Measurements from ENCODE around the gene GLT8D1. TPM values are rescaled to one million over a fixed set of nuclear protein-coding genes. Genes with fewer than 3 reads are reported as not detected.

Gene GLT8D1
- total and polyA plus RNA-seq, 2 donors (not counting 1 experiment from before 2014, with no cell fraction given), result 28.1 to 28.7 TPM

GRCh38 chr3:52663098-52663497 lies 42.5 kb downstream of the GLT8D1 start:
- Histone ChIP-seq H3K9ac (ENCODE audit: low read length) (no peak overlapping the region), H3K36me3 (replicated peaks in 1 of 2; ENCODE audit: control extremely low read depth in 1 of 2, control insufficient read depth in 1 of 2, extremely low read depth in 1 of 2, insufficient read depth in 2 of 2, low read length in 1 of 2) (peaks cover 12 to 58% of the 10 kb centered on the region in 2 experiments), H3K4me1 (ENCODE audit: control insufficient read depth in 2 of 2, insufficient read depth in 2 of 2, low read length in 2 of 2) (no peaks in the 10 kb centered on the region), H3K4me2 (replicated peaks; ENCODE audit: low read depth, low read length, poor library complexity, severe bottlenecking) (no peak overlapping the region), H4K20me1 (ENCODE audit: control insufficient read depth, insufficient read depth, low read length, poor library complexity, severe bottlenecking) (no peaks in the 10 kb centered on the region), H2AFZ (ENCODE audit: insufficient read depth, low read depth, low read length, poor library complexity, severe bottlenecking) (no peak overlapping the region), H3K79me2 (ENCODE audit: control insufficient read depth, insufficient read depth, low read length) (peaks cover 15% of the 10 kb centered on the region), H3K27me3 (replicated peaks in 1 of 4; ENCODE audit: control extremely low read depth in 1 of 4, control insufficient read depth in 3 of 4, insufficient read depth in 4 of 4, low read length in 3 of 4) (no peaks in the 10 kb centered on the region), H3K4me3 (ENCODE audit: control extremely low read depth in 1 of 5, extremely low read depth in 1 of 5, insufficient read depth in 1 of 5, low read depth in 2 of 5, low read length in 4 of 5) (no peak overlapping the region), H3K27ac (ENCODE audit: low read length in 2 of 2) (no peak overlapping the region), H3K9me3 (ENCODE audit: control extremely low read depth in 1 of 3, control insufficient read depth in 2 of 3, insufficient read depth in 1 of 3, low read length in 2 of 3) (no peaks in the 10 kb centered on the region)
- no peaks in the 10 kb centered on the region for H3K27me3 Mint-ChIP-seq
- H3K9me3 Mint-ChIP-seq (ENCODE audit: insufficient read depth), result no peaks in the 10 kb centered on the region
- H3K27ac Mint-ChIP-seq, result no peak overlapping the region
- TF ChIP-seq EZH2 (IDR thresholded peaks at IDR 0.05; ENCODE audit: borderline replicate concordance, insufficient read depth, low read depth, low read length, poor library complexity, severe bottlenecking), result no peak
- TF ChIP-seq CTCF (IDR thresholded peaks at IDR 0.05), result no peak
- H3K4me3 Mint-ChIP-seq, result no peak overlapping the region
- DNase-seq (no peak), ATAC-seq (ENCODE audit: low read depth) (no peak)
- no peaks in the 10 kb centered on the region for H3K4me1 Mint-ChIP-seq
- ChIA-PET CTCF (no interaction called here), POLR2A (no interaction called here)
- intact Hi-C loops (cut with micrococcal nuclease), result no loop called here
- 90% methylated on average over 2 of the region's 3 CpGs for WGBS (ENCODE audit: insufficient coverage)

- H3K4me3 ChIP-seq (ENCODE audit: control extremely low read depth in 1 of 5, extremely low read depth in 1 of 5, insufficient read depth in 1 of 5, low read depth in 2 of 5, low read length in 4 of 5), result no peak overlapping the region
- Mint-ChIP-seq H3K4me3 (no peak overlapping the region), H3K4me1 (no peaks in the 10 kb centered on the region), H3K27me3 (no peaks in the 10 kb centered on the region), H3K9me3 (ENCODE audit: insufficient read depth) (no peaks in the 10 kb centered on the region), H3K27ac (no peak overlapping the region)
- H3K27ac ChIP-seq (ENCODE audit: low read length in 2 of 2), result no peak overlapping the region
- no CpG with 5 or more reads among the region's 3 CpGs for WGBS (ENCODE audit: insufficient coverage)
- no peak for TF ChIP-seq EZH2 (IDR thresholded peaks at IDR 0.05; ENCODE audit: borderline replicate concordance, insufficient read depth, low read depth, low read length, poor library complexity, severe bottlenecking)
- no peak for TF ChIP-seq CTCF (IDR thresholded peaks at IDR 0.05)
- no peak overlapping the region for H2AFZ ChIP-seq (ENCODE audit: insufficient read depth, low read depth, low read length, poor library complexity, severe bottlenecking)
- H3K4me2 ChIP-seq (replicated peaks; ENCODE audit: low read depth, low read length, poor library complexity, severe bottlenecking), result no peak overlapping the region
- intact Hi-C loops (cut with micrococcal nuclease), result no loop called here
- DNase-seq, result no peak
- H3K9ac ChIP-seq (ENCODE audit: low read length), result no peak overlapping the region
- ChIA-PET POLR2A (no interaction called here), CTCF (no interaction called here)
- H4K20me1 ChIP-seq (ENCODE audit: control insufficient read depth, insufficient read depth, low read length, poor library complexity, severe bottlenecking), result no peaks in the 10 kb centered on the region
- H3K9me3 ChIP-seq (ENCODE audit: control extremely low read depth in 1 of 3, control insufficient read depth in 2 of 3, insufficient read depth in 1 of 3, low read length in 2 of 3), result no peaks in the 10 kb centered on the region
- ATAC-seq (ENCODE audit: low read depth), result no peak
- no peaks in the 10 kb centered on the region for H3K4me1 ChIP-seq (ENCODE audit: control insufficient read depth in 2 of 2, insufficient read depth in 2 of 2, low read length in 2 of 2)
- peaks cover 9% of the 10 kb centered on the region for H3K79me2 ChIP-seq (ENCODE audit: control insufficient read depth, insufficient read depth, low read length)
- H3K27me3 ChIP-seq (replicated peaks in 1 of 4; ENCODE audit: control extremely low read depth in 1 of 4, control insufficient read depth in 3 of 4, insufficient read depth in 4 of 4, low read length in 3 of 4), result no peaks in the 10 kb centered on the region
- peaks cover 22 to 65% of the 10 kb centered on the region in 2 experiments for H3K36me3 ChIP-seq (replicated peaks in 1 of 2; ENCODE audit: control extremely low read depth in 1 of 2, control insufficient read depth in 1 of 2, extremely low read depth in 1 of 2, insufficient read depth in 2 of 2, low read length in 1 of 2)
Observed at GRCh38 chr3:52660046-52660445, 45.5 kb downstream of the GLT8D1 start.
